ENCODE results near the gene ZNF618.

ZNF618 gene

DNA sequence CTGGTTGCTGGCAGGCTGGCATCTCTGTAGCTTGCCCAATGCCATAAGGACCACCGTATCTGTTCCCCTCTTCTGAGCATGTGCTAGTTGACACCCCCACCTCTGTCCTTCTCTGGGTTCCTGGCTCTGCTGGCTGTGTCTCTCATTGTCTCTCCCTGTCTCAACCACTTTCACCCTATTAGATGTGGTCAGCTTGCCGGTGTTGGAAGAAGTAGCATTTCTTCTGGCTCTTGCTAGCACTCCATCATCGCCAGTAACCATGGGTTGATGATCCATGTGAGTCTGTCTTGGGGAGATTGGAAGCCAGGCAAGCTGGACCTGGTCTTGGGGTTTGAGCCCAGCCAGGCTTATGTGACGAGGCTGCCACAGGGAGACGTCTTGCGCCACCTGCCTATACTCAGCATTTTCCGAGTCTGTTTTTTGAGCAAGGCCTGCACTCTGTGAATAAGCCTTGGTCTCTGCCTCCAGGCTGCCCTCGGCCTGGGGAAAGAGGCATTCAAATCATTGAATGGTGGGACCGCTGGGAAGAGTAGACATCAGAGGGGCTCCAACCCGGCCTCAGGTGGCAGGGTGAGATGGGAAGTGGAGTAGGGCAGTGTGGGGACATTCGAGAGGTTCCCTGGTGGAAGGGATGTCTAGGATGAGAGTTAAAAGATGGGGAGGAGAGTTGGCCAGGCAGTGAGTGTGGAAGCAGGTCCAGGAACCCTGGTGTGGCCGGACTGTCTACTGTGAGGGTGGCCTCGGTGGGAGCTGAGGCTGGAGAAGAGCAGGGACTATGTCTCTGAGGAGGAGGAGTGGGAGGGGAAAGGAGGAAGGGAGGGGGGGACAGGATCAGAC, 74.3 kb downstream of the ZNF618 start:
- in situ Hi-C loops (cut with HindIII; ENCODE audit: low pct_ligation_motif_present, low sequenced_read_pairs): no loop called here
- no peak overlapping the region for H3K27ac ChIP-seq
- TF ChIP-seq, protein P1, sequence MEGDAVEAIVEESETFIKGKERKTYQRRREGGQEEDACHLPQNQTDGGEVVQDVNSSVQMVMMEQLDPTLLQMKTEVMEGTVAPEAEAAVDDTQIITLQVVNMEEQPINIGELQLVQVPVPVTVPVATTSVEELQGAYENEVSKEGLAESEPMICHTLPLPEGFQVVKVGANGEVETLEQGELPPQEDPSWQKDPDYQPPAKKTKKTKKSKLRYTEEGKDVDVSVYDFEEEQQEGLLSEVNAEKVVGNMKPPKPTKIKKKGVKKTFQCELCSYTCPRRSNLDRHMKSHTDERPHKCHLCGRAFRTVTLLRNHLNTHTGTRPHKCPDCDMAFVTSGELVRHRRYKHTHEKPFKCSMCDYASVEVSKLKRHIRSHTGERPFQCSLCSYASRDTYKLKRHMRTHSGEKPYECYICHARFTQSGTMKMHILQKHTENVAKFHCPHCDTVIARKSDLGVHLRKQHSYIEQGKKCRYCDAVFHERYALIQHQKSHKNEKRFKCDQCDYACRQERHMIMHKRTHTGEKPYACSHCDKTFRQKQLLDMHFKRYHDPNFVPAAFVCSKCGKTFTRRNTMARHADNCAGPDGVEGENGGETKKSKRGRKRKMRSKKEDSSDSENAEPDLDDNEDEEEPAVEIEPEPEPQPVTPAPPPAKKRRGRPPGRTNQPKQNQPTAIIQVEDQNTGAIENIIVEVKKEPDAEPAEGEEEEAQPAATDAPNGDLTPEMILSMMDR (IDR thresholded peaks at IDR 0.05; ENCODE audit: low read depth, low read length, missing control alignments): no peak
- H3K27me3 ChIP-seq (replicated peaks): no peaks in the 10 kb centered on the region
- H3K4me3 ChIP-seq (ENCODE audit: low read depth, low read length): no peak overlapping the region
- no peaks in the 10 kb centered on the region for H3K36me3 ChIP-seq (replicated peaks)
- DNase-seq: no peak

- TF ChIP-seq, protein P1 (IDR thresholded peaks at IDR 0.05; ENCODE audit: low read depth, low read length, missing control alignments): no peak
- in situ Hi-C loops (cut with HindIII; ENCODE audit: low pct_ligation_motif_present, low sequenced_read_pairs): no loop called here
- no peaks in the 10 kb centered on the region for H3K27me3 ChIP-seq (replicated peaks)
- no peaks in the 10 kb centered on the region for H3K36me3 ChIP-seq (replicated peaks)
- no peak overlapping the region for H3K4me3 ChIP-seq (ENCODE audit: low read depth, low read length)
- no peak for DNase-seq
- no peak overlapping the region for H3K27ac ChIP-seq
Observed at GRCh38 chr9:113951032-113951372, 74.9 kb downstream of the ZNF618 start.

GRCh38 chr9:113952676-113953075, 76.6 kb downstream of the ZNF618 start:
- no peak for DNase-seq
- Histone ChIP-seq H3K27ac (peak overlapping the region; percentile 38), H3K4me3 (ENCODE audit: low read depth, low read length) (no peak overlapping the region), H3K36me3 (replicated peaks) (no peaks in the 10 kb centered on the region), H3K27me3 (replicated peaks) (no peaks in the 10 kb centered on the region)
- TF ChIP-seq, protein P1 (IDR thresholded peaks at IDR 0.05; ENCODE audit: low read depth, low read length, missing control alignments): no peak
- in situ Hi-C loops (cut with HindIII; ENCODE audit: low pct_ligation_motif_present, low sequenced_read_pairs): no loop called here

- H3K27ac ChIP-seq: peak overlapping the region; percentile 62
- no peak overlapping the region for H3K4me3 ChIP-seq (ENCODE audit: low read depth, low read length)
- H3K27me3 ChIP-seq (replicated peaks): no peaks in the 10 kb centered on the region
- no peaks in the 10 kb centered on the region for H3K36me3 ChIP-seq (replicated peaks)
- in situ Hi-C loops (cut with HindIII; ENCODE audit: low pct_ligation_motif_present, low sequenced_read_pairs): no loop called here
- DNase-seq: peak; percentile 65
- TF ChIP-seq, protein P1 (IDR thresholded peaks at IDR 0.05; ENCODE audit: low read depth, low read length, missing control alignments): no peak
Observed at GRCh38 chr9:113953531-113953930, 77.4 kb downstream of the ZNF618 start.

DNA sequence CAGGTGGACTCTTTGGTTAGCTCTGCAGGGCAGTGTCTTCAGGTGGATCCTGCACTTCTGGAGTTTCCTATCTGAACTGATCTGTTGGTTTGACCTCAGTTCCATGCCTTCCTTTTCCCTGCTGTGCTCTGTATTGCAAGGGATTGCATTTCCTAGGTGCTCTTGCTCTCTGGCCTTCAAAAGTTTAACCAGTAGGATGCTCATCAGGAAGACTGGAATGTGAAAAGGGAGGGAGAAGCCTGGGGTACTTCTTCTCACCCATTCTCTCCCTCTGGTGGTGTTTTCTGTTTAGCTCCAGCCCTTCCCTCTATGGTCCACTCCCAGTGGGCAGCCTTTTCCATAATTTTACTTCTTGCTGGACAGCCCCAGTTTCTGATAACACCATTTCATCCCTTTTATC, 78.5 kb downstream of the ZNF618 start:
- DNase-seq: no peak
- Histone ChIP-seq H3K27ac (peak overlapping the region; percentile 62), H3K4me3 (ENCODE audit: low read depth, low read length) (no peak overlapping the region), H3K27me3 (replicated peaks) (no peaks in the 10 kb centered on the region), H3K36me3 (replicated peaks) (no peaks in the 10 kb centered on the region)
- in situ Hi-C loops (cut with HindIII; ENCODE audit: low pct_ligation_motif_present, low sequenced_read_pairs): no loop called here
- TF ChIP-seq, protein P1 (IDR thresholded peaks at IDR 0.05; ENCODE audit: low read depth, low read length, missing control alignments): peak; percentile 5
